ENCODE data around the gene ATP8B3.

GRCh38 chr19:1855040-1855827 is 43.2 kb upstream of the ATP8B3 start:
- TF ChIP-seq ZNF143 (CRISPR knock-in tag; IDR thresholded peaks at IDR 0.05) = no peak
- TF ChIP-seq SNAPC4 (CRISPR knock-in tag; IDR thresholded peaks at IDR 0.05) = no peak
- TF ChIP-seq GABPA (IDR thresholded peaks at IDR 0.05; ENCODE audit: low read depth, low read length) = no peak
- TF ChIP-seq GABPA (CRISPR knock-in tag; IDR thresholded peaks at IDR 0.05; ENCODE audit: low read depth) = no peak
- TF ChIP-seq CTCF (CRISPR knock-in tag; IDR thresholded peaks at IDR 0.05) = no peak
- TF ChIP-seq ARNTL (CRISPR knock-in tag; IDR thresholded peaks at IDR 0.05) = no peak
- no peak for TF ChIP-seq ZNF451 (CRISPR knock-in tag; IDR thresholded peaks at IDR 0.05)
- TF ChIP-seq ZNF335 (CRISPR knock-in tag; IDR thresholded peaks at IDR 0.05) = no peak
- TF ChIP-seq HNF1A (IDR thresholded peaks at IDR 0.05; ENCODE audit: low read depth) = no peak
- no peak for TF ChIP-seq HNF1A (CRISPR knock-in tag; IDR thresholded peaks at IDR 0.05; ENCODE audit: borderline replicate concordance)
- TF ChIP-seq RORA (CRISPR knock-in tag; IDR thresholded peaks at IDR 0.05) = no peak
- no peak for TF ChIP-seq RAD21 (CRISPR knock-in tag; IDR thresholded peaks at IDR 0.05)
- no peak for TF ChIP-seq FOSL1 (CRISPR knock-in tag; IDR thresholded peaks at IDR 0.05; ENCODE audit: borderline replicate concordance)
- TF ChIP-seq DMTF1 (CRISPR knock-in tag; IDR thresholded peaks at IDR 0.05) = no peak
